ENCODE results near the gene ITPR2.
A peak's percentile ranks its signal among the peaks of the same experiment; 100 is the strongest.
"Not testable (repeated sequence)": the region's sequence is repeated elsewhere in the genome, so short reads cannot be mapped to it uniquely, and the experiment has no call there.

Gene ITPR2

DNA sequence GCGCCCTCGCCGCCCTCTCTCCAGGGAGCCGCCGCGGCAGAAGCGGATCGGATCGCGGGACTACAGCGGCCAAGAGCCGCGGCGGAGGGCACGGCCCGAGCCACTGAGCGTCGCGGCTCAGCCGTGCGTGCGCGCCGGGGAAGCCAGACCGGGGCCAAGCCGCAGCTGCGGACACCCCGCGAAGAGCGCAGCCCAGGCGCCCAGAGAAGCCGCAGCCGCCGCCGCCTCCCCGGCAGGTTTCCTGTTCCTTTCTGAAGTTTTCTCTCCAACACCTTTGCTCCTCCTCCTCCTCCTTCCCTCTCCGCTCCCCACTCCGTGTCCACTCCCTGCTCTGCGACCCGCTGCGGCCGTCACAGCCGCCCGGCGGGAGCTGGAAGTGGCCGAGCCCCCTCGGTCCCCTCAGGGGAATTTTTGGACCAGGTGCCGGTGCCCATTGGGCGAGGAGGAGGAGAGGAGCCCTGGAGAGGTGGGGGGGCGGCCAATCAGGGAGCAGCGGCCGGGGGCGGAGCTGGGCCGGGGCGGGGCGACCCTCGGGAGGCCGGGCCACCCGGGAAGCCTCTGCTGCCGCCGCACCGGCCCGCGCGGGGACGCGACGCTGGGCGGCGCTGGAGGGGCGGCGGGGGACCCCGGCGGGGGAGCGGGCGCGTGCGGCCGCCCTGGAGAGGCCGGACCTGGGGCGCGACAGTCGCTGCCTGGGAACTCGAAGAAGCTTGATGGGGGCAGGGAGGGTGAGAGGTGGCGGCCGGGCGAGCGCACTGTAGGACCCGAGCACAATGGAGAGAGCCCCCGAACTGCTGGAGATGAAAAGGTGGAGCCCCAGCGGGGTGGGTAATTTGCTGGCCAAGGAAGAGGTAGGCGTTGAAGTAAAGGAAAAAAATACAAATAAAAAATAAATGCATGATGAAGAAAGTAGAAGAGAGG, at the start of gene ITPR2:
Gene ITPR2 (minus strand): TSS at position 373 of the 921 bp plus-strand sequence. CDS start 413 bp downstream, outside the sequence.
- peak within 1 kb of the TSS; percentile 90 for H3K27ac ChIP-seq
- DNase-seq (ENCODE audit: low read depth, low spot score) = peak; percentile 43

DNA sequence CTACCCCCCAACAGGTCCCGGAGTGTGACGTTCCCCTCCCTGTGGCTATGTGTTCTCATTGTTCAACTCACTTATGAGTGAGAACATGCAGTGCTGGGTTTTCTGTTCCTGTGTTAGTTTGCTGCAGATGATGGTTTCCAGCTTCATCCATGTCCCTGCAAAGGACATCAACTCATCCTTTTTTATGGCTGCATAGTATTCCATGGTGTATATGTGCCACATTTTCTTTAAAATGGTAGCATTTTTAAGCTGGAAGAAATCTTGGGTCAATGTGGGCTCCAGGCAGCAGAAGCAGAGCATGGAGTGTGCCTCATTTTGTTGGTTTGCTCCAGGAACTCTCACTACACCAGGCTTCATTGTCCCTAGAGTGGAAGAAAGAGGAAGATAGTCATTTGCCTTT, 47.6 kb upstream of the ITPR2 start:
- DNase-seq (ENCODE audit: low read depth, low spot score) = no peak
- no peak overlapping the region for H3K27ac ChIP-seq

DNA sequence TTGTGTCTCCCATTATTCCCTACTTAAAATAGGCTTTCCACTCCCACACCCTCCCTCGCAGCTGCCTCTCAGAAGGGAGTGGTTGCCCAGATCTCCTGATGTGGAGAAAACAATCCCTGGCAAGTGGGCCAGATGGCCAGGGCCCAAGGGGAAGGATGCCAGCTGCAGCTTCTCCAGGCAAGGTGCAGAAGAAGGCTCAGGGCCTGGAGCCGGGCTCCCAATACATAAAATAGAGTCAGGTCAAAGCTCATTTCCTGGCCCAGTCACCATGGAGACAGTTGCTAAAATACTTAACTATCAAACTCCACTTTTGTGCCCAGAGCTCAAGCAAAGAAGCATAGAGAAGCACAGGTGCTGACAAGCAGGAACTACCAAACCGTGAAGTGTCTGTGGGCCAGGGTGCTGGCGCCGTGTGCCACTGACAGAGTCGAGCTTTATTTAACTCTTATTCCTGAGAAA, 45.7 kb upstream of the ITPR2 start:
- DNase-seq (ENCODE audit: low read depth, low spot score) = no peak
- no peak overlapping the region for H3K27ac ChIP-seq

DNA sequence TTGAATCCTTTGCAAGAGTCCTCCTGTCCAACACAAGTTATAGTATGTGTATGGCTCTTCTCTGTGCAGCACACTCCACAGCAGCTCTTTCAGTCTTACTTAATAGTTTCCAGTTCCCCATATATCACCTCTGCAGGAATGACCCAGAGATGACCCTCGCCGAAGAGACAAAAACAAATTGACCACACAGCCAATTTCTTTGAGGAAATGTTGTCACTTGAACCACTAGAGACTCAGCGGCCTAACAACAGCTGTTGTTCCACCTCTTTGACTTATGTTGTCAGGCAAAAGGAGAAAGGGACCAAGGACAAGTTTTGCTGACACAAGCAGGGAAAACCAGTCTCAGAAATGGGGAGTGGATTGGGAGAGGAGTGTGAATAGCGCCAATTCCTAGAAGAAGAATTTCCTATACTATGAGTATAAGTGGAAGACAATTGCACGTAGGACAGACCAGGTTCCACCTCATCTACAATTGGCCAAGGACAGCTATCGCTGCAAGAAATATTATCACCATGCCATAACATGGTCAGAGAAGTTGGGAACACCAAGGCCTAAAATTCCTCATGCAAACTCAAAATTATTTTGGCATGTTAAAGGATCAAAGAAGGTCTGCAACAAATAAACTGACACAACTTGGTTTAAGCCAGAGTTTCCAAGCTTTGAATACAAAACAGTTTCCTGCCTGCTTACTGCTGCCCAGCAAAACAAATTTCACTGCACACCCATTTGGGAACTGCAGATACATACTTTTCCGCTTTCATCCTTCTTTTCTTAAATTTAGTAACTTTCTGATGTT, 41.7 kb upstream of the ITPR2 start:
- no peak overlapping the region for H3K27ac ChIP-seq
- DNase-seq (ENCODE audit: low read depth, low spot score) = no peak

DNA sequence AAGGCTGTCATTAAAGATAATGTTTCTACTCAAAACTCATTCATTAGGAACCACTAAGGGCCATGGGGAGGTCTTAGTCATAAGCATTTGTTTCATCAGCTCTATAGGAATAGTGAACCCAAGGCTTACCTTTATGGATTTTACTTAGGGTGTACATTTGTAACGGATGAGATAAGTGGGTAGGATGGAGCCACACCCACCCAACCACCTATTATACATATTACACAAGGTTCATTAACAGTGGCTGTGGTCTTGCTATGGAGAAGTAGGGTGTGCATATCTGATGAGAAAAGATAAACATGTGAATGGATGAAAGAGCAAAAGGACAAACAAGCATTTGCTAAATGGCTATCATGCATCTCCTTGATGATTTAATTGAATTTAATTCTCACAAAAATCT, 39.6 kb upstream of the ITPR2 start:
- DNase-seq (ENCODE audit: low read depth, low spot score) = no peak
- no peak overlapping the region for H3K27ac ChIP-seq

DNA sequence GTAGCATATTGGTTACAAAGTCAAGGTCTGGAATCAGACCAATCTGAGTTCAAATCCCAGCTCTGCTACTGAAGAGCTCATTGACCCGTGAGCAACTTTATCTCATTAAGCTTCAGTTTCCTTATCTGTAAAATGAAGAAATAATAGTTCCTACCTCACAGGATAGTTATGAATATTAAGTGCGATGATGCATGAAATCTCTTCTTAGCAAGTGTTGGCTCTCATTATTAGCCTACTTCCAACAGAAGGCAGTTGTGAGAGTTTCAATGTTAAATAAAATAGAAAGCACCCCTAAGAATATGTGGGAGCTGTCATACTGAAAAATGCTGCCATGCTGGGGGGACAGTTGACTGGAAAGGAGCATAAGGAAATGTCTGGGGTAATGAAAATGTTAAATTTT, 39.0 kb upstream of the ITPR2 start:
- no peak overlapping the region for H3K27ac ChIP-seq
- DNase-seq (ENCODE audit: low read depth, low spot score) = no peak

DNA sequence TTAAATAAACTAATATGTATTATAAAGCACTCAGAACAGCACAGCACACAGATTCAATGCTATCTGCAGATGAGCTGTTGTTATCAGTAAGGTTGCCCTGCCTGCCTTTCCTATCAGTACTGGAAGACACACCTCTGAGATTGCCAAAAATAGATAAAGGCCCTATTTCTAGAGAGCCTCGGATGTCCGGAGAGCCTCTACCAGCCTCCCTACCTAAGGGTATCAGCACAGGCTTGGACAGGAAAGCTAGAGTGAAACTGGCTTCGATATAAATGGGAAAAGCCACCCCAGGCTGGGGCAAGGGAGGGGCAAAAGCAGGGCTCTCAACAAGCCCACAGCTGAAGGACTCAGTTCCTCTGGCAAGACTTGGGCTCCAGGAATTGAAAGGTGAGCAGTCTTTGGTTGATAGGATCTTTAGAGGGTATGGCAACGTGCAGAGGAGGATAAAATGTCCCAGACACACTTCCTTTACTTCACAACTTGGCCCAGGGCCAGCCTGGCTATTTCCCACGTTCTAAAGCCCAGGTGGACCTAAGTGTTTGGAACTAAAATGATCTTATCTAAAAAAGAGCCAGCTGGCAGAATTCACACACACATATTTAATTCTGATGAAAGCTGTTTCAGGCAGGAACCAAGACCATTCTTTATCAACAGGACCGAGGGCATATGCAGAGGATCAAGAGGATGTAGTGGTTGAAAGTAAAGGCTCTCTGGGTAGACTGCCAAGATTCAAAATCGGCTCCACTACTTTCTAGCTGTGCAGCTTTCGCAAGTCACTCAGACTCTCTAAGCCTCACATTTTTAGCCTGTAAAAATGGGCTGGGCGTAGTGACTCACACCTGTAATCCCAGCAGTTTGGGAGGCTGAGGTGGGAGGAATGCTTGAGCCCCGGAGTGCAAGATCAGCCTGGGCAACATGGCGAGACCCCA, 37.8 kb upstream of the ITPR2 start:
- peak; percentile 36 for DNase-seq (ENCODE audit: low read depth, low spot score)

DNA sequence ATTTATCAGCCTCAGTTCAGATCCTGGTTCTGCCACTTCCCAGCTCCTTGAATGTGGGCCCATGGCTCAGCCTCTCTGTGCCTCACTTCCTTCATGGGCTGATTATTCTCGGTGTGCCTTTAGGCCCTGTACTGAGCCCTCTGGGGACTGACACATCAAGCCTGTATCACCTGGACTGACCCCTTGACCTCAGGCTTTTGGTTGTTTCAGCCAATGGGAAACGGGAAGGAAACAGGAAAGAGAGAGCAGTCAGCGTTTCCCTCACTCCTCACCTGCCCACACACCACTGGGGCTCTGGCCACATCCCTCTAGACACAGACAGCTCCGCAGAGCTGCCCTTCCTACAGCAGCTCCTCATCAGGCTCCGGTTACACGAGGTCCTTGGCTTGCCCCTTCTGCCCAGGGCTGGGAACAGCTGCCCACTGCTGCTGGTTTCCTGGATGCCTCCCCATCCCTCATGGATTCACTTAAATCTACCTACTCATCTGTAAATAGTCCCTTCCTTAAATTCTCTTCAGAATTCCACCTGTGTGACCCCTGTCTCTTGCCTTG, 37.0 kb upstream of the ITPR2 start:
- no peak for DNase-seq (ENCODE audit: low read depth, low spot score)
- no peak overlapping the region for H3K27ac ChIP-seq

More for the DNA sequence above, 37.8 kb upstream of the ITPR2 start:
- H3K27ac ChIP-seq = peak overlapping the region; percentile 14

DNA sequence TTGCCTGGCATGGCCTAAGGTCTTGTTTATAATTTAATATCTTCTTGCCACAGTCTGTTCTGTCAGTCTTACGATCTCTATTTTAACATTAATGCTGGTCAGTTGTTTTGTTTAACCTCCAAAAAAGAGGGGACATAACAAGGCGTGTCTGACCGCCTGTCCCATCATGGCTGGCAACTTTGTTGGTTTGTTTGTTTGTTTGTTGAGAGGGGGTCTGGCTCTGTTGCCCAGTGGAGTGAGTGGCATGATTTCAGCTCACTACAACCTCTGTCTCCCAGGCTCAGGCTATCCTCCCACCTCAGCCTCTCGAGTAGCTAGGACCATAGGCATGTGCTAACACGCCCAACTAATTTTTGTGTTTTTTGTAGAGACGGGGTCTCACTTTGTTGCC, 36.1 kb upstream of the ITPR2 start:
- no peak for DNase-seq (ENCODE audit: low read depth, low spot score)

DNA sequence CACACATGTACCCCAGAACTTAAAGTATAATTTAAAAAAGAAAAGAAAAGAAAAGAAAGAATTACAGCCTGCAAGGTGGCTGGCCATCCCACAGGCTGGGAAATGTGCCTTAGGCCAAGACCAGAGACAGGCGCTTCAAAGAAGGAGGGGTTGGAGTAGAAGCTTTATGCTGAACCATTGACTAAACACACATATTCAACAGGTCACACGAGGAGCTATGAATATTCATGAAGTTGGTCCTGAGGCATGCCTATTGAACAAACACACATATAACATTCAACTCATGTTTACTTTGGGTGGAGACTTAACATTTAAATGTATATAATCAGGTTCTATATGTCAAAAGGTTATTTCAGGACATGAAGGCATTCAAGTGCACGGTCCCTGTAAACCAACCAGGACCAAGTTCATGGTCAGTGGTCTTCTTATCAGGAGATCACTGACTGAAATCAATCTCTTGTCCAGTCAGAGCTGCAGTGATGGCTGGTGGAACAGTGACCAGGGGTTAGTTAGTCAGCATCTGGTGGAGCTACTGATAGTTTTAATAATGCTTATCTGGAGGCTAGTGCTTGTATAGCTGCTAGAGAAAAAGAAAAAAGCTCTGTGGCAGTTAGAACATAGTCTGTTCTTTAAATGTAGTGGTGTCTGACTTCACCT, 35.6 kb upstream of the ITPR2 start:
- DNase-seq (ENCODE audit: low read depth, low spot score) = no peak

More for the DNA sequence above, 36.1 kb upstream of the ITPR2 start:
- H3K27ac ChIP-seq = no peak overlapping the region

DNA sequence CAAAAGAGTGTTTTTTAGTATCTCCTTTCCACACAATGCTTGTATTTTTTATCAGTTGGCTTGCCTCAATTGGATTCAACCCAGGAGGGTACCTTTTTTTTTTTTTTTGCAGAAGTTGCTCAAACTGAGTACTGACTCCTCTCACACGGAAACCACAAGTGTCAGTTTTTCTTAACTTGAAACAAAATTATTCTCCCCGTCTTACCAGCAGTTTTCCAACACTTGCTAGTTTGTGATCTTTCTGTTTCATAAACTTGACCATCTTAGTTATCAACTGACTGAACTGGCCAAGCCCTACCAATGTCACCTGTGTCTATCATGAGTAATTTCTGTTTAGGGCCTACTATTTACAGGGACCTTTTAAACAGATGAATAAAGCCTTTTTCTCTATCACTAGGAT, 34.1 kb upstream of the ITPR2 start:
- DNase-seq (ENCODE audit: low read depth, low spot score) = no peak
- no peak overlapping the region for H3K27ac ChIP-seq

More for the DNA sequence above, 35.6 kb upstream of the ITPR2 start:
- H3K27ac ChIP-seq = no peak overlapping the region

DNA sequence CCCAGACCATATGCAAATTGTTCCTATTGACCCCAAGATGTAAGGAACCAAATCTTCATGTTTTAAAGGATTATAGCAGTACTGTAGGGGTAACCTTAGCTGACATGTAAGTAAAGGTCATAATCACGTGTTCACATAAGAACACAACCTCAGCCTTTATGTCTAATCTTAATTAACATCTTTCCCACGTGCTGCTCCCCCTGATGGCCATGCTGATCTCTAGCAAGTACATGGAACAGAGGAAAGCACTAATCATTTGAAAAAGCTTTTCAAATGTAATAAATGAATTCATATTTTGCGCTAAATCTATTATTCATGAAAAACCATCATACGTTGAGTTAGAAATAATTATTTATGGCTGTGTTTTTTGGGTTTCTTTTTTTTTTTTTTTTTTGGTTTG, 30.5 kb upstream of the ITPR2 start:
- H3K27ac ChIP-seq = no peak overlapping the region
- no peak for DNase-seq (ENCODE audit: low read depth, low spot score)

DNA sequence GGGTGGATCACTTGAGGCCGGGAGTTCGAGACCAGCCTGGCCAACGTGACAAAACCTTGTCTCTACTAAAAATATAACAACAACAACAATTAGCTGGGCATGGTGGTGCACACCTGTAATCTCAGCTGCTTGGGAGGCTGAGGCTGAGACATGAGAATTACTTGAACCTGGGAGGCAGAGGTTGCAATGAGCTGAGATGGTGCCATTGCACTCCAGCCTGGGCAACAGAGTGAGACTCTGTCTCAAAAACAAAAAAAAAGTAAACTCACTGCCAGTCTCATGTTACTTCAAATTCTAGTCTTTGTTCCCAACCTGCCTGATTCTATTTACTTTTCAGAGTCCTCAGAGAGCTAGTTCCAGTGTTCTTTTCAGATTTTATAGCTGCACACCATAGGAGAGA, 29.8 kb upstream of the ITPR2 start:
- not testable (repeated sequence) for H3K27ac ChIP-seq; DNase-seq (ENCODE audit: low read depth, low spot score)

DNA sequence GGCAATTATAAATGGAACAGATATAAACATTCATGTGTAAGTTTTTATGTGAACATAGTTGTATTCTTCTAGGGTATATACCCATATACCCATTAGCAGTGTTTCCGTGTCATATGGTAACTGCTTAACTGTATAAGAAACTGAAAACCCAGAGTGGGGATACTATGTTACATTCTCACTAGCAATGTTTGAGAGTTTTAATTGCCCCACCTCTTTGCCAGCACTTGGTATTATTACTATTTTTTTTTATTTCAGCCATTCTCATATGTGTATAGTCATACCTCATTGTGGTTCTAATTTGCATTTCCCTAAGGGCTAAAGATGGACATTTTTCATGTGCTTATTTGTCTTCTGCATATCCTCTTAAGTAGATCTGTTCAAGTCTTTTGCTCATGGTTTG, 28.7 kb upstream of the ITPR2 start:
- no peak overlapping the region for H3K27ac ChIP-seq
- DNase-seq (ENCODE audit: low read depth, low spot score) = no peak

DNA sequence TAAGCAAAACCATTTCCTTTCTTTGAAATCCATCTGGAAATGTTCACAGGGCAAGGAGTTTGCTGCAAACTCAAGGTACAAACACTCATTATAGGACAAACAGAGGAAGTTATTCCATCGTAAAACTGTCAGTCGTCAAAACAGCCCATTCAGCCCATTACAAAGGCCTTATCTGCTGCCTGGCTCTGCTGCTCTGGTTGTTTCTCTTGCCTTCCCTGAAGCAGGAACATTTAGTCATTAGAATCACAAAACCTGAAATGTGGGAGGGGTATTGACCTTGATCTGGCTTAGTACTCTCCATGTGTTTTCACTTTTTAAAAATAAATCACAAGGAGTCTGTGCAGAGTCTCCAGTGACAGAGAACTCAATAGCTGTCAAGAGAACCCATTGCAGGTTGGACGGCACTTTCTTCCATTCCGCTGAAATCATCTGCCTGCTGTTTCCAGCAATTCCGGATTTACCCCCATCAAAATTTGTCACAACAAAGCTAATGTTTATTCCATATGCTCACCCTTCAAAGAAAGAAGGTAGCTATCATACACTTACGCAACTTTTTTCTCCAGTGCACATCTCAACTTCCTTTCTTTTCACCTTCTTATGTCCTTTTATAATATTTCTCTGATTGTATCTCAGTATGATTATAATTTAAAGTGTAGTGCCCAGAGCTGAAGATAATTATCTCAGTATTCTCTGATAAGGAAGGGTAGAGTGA, 24.6 kb upstream of the ITPR2 start:
- no peak for DNase-seq (ENCODE audit: low read depth, low spot score)
- H3K27ac ChIP-seq = no peak overlapping the region

DNA sequence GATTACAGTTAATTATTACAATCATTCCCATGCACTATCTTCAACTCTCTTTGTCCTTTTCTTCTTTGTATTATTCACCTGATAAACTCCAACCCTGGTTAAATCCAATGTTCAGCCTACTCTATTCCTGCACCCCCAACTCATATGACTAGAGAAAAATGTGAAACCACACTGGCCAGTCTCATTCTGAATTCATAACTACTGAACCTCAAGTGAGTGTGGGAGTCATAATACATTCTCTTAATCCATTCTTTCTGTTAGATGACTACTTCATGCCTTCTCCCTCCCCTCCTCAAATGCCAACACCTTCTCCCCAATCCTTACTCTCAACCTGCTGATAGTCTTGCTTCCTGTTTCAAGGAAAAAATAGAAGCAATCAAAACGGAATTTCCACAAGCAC, 22.3 kb upstream of the ITPR2 start:
- no peak for DNase-seq (ENCODE audit: low read depth, low spot score)
- no peak overlapping the region for H3K27ac ChIP-seq

DNA sequence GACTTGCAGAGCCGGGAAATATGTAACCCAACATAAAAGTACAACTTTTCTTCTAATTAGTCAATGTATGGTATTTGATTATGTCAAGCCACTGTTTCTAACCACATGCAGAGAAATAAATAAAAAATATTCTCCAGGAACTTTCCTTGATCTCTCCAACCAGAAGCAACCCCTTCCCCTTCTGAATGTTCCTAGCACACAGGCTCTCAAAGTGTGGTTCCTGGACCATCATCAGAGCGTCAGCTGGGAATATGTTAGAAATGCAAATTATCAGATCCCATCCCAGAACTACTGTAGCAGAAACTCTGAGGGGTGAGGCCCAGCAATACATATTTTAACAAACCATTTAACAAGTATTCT, 21.0 kb upstream of the ITPR2 start:
- DNase-seq (ENCODE audit: low read depth, low spot score) = no peak
- H3K27ac ChIP-seq = no peak overlapping the region

DNA sequence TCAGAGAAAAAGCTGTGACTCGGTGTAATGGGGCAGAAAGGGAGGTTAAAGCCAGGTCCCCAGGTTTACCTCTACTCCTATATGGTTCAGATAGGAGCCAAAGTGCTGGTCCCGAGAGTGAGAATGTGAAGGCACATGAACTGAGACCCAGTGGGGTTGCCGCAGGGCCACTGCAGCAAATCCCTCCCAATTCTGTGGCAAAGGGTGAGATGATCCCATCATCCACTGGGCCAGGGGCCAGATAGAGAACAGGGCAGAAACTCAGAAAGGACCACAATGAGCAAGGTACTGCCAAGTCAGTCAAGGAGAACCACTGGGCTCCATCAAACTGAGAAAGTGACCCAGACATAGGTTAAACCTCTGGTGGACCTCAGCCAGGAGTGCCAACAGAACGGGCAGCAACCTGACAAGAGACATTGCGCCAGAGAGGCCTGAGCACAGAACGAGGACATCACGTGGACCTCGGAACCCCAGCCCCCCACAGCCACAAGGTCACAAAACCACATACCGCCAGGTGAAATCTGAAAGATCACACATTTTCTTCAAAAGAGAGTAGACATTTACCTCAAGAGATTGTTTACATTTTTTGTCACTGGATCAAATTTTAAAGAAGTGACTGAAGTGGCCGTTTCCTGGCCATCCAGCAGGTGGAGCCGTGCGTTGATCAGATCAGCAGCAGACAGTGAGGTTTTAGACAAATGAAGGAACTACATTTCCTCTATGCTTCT, 20.5 kb upstream of the ITPR2 start:
- no peak for DNase-seq (ENCODE audit: low read depth, low spot score)
- H3K27ac ChIP-seq = no peak overlapping the region

Data from epithelial cell of prostate (primary cell).